NCI-H2029 treated with DMSO at 0.1 percent for 48 hours (cell line): ENCODE measurements around the gene PRLR.
A peak's percentile ranks its signal among the peaks of the same experiment; 100 is the strongest.
"Not testable (repeated sequence)": the region's sequence is repeated elsewhere in the genome, so short reads cannot be mapped to it uniquely, and the experiment has no call there.

Experiments used
- DNase-seq: peaks from one replicate; lab custom pipeline; 2025; lab: John Stamatoyannopoulos, UW

PRLR gene

GRCh38 chr5:35127006-35127405, 103.3 kb downstream of the PRLR start:
- no peak for DNase-seq

DNA sequence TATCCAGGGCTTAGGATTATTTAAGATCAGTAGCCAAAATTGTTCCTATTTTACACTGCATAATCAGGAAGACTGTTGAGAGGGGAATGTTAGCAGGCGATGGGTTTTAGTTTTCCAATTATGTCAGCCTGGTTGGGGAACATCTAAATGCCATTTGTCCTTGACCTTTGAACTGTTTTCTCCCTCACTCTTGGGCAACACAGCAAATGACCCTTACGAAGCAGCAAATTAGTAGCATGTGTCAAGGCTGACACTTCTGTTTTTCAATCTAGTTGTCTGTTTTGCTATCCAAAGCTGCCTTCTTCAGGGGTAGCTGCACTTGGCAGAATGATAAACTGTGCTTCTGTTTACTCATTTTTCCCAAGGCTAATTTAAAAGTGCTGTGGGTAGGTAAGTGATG, 104.5 kb downstream of the PRLR start:
- DNase-seq, result no peak

- no peak for DNase-seq
Observed at GRCh38 chr5:35124932-35125331, 105.4 kb downstream of the PRLR start.

DNA sequence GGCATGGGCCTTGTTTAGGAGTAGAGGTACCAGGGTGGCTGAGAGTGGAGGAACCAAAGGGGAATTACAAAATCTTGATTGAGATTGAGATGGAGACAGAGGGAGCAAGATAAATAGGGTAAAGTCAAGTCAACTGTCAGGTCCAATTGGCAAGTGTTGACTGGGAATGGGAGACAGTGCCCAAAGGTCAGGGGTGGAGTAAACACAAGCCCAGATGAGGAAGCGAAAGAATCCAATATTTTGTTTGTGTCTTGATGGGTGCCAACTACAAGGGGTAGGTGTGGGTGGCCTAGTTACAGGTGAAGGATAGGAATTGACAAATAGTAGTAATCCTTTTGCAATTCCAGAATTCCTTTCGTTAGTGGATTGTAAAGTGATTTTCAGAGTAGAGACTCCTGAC, 107.5 kb downstream of the PRLR start:
- DNase-seq, result no peak

GRCh38 chr5:35120715-35121114, 109.6 kb downstream of the PRLR start:
- DNase-seq, result no peak

- DNase-seq, result no peak
Observed at GRCh38 chr5:35117967-35118366, 112.3 kb downstream of the PRLR start.

GRCh38 chr5:35115920-35116319, 114.4 kb downstream of the PRLR start:
- no peak for DNase-seq

GRCh38 chr5:35114698-35115097, 115.6 kb downstream of the PRLR start:
- DNase-seq, result no peak

GRCh38 chr5:35112300-35112699, 118.0 kb downstream of the PRLR start:
- no peak for DNase-seq

DNA sequence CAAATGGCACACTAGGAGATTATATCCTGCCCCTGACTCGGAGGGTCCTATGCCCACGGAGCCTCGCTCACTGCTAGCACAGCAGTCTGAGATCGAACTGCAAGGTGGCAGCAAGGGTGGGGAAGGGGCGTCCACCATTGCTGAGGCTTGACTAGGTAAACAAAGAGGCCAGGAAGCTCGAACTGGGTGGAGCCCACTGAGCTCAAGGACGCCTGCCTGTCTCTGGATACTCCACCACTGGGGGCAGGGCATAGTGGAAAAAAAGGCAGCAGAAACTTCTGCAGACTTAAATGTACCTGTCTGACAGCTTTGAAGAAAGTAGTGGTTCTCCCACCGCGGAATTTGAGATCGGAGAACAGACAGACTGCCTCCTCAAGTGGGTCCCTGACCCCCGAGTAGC, 125.7 kb downstream of the PRLR start:
- DNase-seq, result not testable (repeated sequence)

DNA sequence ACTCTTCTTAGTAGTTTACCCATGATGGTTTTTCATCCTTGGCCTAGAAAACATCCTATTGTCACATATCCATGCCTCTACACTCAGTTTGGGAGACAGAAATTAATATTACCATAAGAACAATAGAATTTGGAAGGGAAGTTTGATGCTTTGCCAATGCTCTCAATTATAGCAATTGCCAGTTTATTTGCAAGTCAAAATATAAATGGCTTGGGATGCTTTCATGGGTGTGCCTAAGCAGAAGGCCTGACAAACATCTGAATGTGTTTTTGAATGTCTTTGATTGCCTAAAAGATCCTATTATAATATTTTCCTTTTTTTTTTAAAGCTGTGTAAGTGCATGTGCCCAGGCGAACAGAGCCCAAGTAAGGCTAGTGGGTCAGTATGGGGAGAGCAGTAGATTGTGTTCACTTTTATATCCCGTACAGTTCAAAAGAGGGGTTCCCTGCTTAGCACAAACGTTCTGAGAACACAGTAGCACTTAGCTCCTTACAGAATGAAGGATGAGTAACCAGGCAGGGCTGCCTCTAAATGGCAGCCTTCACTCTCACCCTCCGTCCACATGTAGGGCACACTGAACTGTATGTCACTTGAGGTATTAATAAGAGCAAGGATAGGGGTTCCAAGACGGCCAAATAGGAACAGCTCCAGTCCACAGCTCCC, 126.5 kb downstream of the PRLR start:
- DNase-seq, result no peak

- DNase-seq, result not testable (repeated sequence)
Observed at GRCh38 chr5:35101720-35102119, 128.6 kb downstream of the PRLR start.

DNA sequence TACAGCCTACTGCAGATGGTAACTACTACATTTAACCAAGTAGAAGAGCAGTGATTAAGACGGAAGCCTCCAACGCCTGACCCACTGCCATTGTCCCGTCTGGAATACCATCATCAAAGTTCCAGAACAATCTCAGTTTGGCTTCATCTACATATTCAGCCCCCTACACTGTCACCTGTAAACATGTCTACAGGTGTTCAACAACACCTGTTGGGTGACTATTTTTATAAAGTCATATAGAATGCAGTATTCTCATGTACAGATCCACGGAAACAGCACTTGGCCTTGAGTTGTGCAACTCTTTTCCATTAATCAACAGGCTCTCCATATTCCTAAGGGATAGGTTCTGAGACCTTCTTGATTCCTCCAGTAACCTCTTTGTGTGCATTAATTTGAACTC, 129.3 kb downstream of the PRLR start:
- no peak for DNase-seq

DNA sequence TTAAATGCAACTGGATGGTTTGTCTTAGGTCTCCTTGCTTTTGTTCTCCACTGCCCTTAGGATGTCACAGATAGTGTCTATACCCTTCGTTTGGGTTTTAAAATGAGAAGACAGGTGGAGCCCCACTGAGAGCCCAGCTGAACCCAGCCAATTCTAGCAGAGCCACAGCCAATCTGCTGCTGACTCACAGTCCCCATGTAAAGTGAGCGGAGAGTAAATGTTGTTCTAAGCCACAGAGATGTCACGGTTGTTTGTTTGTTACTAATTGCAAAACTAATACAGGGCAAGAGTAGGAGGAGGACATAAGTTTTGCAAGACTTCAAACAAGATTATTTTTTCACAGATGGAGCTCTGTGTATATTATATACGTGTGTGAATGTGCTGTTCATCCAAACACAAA, 132.1 kb downstream of the PRLR start:
- DNase-seq, result no peak

GRCh38 chr5:35096932-35097331, 133.4 kb downstream of the PRLR start:
- DNase-seq, result no peak

DNA sequence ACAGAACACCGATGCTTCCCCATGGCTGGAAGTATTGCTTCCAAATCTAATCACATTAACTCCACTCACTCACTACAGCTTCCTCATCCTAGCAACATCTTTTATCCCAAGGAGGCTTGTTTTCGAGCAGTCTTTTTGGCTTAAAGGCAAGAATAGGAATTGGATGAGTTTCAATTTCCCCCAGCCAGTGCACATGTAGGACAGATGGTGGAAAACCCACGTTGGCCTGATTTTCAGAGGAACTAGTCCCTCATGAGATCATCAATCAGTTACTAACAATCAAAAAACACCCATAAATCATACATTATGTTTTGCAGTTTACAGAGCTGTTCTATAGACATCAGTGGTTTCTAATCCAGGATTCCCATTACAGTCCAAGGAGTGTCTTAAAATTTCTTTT, 134.1 kb downstream of the PRLR start:
- DNase-seq, result no peak

DNA sequence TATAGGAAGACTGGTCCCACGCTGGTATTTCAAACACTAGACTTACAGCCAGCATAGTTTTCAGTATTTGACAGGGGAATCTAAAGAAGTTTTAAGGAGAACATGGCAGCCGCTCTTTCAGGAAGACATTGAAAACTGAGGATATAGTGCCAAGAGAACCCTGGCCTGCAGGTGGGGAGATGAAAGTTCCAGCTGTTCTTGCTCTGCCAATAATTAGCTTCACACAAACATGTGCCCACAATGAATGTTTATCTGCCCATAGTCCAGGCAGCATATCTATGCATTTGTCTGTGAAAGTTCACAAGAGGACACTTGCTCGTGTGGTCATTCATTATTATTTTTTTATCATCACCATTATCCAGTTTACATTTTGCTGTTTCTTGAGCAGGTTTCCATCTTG, 134.9 kb downstream of the PRLR start:
- DNase-seq, result no peak

- DNase-seq, result no peak
Observed at GRCh38 chr5:35094948-35095347, 135.3 kb downstream of the PRLR start.

GRCh38 chr5:35092703-35093102, 137.6 kb downstream of the PRLR start:
- no peak for DNase-seq

DNA sequence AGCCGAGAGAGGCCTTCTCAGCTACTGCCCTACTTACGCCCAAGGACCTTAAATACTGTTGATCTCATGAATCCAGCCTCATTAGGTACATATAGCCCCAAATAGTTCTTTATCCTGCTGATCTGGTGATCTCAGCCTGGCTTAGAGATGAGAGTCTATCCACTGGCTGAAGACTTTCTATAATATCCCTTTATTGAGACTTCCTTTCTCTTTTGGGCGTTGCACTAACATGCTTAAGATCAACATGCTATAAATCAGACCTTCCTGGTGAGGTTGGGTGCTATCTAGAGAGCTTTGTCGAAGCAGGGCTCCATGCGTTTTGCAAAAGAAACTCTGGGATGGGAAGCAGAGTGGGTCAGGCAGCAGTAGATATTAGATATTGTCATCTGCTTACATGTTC, 138.6 kb downstream of the PRLR start:
- DNase-seq, result no peak

DNA sequence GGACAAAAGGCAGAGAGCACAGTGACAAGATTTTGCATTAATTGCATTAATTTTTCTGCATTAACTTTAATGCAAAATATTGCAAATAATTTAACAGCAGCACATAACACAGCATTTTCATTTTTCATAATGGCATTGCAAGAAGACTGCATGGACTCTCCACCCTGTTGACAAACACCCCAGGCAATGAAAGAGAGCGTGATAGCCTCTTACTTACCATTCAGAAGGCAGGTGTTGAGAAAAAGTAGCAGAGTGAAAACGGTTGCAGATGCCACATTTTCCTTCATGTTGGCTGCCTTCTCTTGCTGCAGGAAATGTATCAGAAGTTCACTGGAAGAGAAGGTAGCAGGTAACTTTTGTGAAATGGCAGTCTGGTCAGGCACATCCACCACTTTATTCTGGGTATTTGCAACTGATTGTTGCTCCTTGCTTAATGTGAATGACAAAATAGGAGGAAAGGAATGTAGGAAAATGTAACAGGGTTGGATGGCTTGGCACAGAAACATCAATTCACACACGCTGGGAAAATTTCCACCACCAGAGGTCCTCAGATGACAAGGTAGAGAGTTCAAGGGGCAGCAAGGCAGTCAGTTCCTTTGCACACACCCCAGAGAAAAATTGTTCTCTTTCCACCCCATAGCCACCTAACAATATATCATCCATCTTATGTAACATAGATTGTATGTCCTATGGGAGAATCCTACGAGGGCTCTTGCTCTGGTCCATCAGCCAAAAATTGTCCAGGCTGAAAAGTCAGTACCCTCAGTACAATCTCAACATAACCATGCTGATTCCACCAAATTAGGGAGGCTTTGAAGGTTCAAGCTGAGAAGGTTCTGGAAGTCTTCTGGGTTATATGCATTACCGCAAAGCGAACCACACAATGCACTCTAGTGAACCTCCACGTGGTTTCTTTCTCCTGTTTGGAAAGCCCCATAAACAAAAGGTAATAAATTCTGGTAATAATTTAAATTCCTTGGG, 140.7 kb downstream of the PRLR start:
- DNase-seq, result peak; percentile 3

GRCh38 chr5:35087991-35088390, 142.3 kb downstream of the PRLR start:
- no peak for DNase-seq

- DNase-seq, result no peak
Observed at GRCh38 chr5:35083150-35083549, 147.1 kb downstream of the PRLR start.
